ENCODE measurements around the gene ZFAND3.

Gene ZFAND3

DNA sequence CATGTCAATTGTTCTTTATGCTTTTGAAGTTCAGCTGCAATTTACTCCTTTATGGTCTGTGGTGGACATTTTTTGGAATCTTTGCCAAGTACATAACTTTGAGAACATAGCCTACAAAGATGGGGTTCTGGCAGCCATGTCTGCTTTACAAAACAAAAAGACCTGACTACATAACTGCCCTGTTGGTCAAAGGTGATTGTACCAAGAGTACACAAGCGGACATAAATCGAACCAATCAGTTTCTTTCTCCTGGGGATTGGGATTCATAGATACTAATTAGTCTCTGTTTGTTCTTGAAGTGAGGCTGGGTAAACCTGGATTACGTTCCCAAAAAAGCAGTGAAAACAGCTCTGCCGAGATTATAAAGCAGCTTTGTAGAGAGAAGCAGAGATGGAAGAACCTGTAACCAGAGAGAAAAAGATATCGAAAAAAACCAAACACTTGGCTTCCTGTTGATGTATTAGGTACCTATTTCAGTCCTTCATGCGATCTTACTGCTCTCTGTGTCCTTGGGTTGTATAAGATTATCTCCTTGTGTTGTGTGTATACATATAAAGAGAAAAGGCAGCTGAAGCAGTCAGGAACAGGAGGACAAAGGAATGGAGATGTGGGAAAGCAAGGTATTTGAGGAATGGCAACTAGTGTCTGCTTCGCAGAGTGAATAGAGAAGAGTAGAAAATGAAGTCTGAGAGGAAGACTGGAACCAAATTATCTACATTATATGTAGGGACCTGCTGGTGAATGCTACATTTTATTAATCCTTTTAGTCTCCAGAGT is 2.7 kb upstream of the ZFAND3 start:
- TF ChIP-seq, protein P1, sequence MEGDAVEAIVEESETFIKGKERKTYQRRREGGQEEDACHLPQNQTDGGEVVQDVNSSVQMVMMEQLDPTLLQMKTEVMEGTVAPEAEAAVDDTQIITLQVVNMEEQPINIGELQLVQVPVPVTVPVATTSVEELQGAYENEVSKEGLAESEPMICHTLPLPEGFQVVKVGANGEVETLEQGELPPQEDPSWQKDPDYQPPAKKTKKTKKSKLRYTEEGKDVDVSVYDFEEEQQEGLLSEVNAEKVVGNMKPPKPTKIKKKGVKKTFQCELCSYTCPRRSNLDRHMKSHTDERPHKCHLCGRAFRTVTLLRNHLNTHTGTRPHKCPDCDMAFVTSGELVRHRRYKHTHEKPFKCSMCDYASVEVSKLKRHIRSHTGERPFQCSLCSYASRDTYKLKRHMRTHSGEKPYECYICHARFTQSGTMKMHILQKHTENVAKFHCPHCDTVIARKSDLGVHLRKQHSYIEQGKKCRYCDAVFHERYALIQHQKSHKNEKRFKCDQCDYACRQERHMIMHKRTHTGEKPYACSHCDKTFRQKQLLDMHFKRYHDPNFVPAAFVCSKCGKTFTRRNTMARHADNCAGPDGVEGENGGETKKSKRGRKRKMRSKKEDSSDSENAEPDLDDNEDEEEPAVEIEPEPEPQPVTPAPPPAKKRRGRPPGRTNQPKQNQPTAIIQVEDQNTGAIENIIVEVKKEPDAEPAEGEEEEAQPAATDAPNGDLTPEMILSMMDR (IDR thresholded peaks at IDR 0.05), result no peak

DNA sequence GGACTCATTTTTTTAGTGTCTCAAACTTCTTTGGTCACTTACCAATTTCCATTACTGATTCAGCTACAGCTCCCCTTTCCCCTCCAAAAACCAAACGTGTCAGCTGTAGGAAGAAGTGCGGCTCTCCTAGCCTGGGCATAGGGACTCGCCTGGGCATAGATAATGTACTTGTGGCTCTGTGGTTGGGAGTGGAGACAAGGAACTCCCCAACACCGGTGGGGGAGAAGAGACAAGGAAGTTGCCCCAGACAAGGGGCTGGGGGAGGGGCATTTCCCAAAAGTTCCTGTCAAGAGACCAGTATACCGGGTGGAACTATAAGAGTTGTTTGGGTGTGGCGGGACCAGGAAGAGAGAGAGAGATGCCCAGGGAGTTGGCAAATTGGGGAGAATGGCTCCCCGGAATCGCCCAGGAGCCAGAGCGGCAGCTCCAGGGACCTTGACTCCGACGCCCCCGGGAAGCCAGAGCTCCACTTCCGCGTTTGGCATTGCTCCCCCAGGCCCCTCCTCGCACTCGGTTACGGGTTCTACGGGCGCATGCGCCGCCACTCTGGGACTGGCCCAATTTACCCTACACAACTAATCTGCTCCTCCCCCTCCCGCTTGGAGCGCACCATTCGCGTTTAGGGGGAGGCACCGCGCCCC is 871 bp upstream of the ZFAND3 start:
- TF ChIP-seq, protein P1 (IDR thresholded peaks at IDR 0.05), result no peak

DNA sequence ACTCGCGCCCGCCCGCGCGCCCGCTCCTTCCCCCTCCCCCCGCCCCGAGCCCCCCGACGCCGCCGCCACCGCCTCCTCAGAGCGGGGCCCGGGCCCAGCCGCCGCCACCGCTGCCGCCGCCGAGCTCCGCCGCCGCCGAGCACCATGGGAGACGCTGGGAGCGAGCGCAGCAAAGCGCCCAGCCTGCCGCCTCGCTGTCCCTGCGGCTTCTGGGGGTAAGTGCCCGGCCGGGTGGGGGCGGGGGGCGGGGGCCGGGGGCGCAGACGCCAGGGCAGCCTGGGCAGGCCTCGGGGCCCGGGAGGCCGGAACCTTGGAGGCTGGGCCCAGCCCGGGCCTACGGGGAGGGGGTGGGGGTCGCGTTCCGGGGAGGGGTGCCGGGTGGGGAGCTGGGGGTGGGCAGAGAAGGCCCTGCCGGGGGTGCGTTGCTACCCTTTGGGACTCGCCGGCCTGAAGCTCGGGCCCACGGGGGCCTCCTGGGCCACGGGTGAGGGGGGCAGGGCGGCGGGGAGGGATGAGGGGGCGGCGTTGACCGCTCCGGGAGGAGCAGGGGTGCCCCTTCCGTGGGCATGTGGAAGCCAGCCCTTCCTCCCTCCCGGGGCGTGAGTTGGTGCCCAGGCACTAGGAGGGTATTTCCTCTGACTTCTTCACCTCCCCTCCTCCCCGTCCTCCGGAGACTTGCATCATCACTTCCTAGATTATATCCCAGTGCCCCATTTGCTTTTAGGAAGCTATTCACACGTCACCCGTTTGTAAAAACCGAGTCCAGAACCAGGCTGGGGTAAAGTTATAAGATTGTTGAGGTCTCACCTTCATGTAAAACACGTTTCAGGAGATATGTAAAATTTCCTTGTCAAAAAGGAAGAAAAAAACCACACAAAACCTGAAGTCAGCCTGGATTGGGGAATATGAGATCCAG is 533 bp downstream of the ZFAND3 start:
- TF ChIP-seq, protein P1 (IDR thresholded peaks at IDR 0.05), result no peak

DNA sequence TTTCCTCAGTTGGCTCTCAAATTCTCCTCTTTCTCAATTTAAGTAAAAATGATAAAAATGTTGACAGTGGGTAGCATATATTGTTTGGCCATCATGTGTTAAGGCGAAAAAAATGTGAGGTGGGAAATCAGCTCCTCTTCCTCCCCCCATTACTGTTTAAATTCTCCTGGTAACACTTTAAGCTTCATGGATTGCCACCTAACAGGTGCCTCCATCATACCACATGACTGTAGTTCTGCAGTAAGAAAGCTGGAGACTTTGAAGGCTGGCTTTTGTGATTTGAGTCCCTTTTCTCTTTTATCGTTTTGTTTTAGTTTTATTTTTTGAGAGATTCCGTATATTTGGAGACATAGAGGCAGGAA is 1.2 kb downstream of the ZFAND3 start:
- TF ChIP-seq, protein P1 (IDR thresholded peaks at IDR 0.05), result no peak

DNA sequence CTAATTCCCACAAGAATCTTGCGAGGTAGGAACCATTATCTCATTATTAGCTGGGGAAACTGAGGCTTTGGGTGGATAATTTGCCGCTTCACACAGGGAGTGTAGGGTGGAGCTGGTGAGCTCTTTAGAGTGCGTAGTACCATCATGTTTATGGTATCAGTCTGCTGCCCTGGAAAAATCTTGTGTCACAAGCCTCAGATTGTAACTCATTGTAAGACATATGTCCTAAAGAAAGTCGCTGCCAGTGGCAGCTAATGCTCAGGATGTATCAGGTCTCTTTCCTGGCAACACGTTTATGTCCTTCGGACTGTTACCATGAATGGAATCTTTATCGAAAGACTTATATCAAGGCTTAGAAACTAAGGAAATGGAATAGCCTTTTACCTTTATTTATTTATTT is 1.9 kb downstream of the ZFAND3 start:
- TF ChIP-seq, protein P1 (IDR thresholded peaks at IDR 0.05), result no peak

DNA sequence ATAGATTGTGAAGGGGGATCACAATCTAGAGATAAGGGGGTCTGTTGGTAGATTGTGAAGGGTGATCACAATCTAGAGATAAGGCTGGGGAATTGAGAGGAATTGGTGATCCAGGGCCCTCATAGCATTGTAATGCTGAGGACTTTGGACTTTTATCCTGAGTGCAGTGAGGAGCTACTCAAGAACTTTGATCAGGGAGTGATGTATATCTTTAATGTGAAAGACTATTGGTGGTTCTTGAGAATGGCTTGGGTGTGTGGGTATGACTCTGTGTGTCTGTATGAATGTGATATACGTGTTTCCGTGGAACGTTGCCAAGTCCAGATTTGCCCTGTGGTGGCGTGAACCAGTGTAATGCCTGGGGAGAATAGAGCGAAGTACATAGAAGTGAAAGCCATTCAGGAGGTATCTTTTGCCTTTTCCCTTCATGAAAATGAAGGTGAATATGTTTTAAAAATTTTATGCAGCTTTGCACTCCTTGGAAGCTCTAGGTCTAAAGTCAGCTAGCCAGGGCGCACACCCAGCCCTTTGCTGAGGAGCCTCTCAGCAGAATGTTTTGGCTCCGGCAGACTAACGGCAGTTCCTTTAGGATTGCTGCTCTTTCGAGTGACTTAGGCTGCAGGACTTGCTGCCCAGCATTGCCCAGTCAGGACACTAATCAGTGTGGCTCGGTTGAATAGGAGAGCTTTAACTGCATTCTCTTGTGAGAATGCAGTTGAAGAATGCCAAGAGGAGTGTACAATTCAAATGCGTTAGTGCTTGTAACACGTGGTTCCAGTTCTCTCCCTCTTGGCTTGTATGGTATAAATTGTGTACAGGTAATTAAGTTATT is 3.5 kb downstream of the ZFAND3 start:
- TF ChIP-seq, protein P1 (IDR thresholded peaks at IDR 0.05), result no peak

DNA sequence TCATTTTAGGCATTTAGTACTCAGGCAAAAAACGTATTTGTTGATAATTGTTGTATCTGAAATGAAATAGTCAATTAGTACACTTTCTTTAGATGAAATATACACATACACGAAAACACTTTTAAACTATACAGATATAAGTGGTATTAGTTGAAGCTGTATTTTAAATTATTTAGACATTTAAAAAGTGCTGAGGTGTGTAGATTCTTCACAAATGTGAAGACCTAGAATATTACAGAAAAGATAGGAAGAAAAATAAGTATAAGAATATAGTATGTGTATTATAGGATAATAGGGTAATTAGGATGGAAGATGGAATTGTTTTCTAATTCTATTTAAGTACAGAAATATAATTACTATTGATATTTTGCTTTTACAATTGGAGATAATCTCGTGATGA is 4.6 kb downstream of the ZFAND3 start:
- TF ChIP-seq, protein P1 (IDR thresholded peaks at IDR 0.05), result no peak

Measured in LNCAP (cell line).